SK-N-SH treated with all-trans-retinoic acid at 6 μM for 48 hours (cell line): Measurements from ENCODE around the gene FOXN3.

Experiments
- ATAC-seq: fragments of 200-7000 bp; cut with Tn5 transposase; 3 replicates; pipeline ENCODE4 v1.9.1; 2020; ENCODE audit warnings: mild to moderate bottlenecking, moderate library complexity
- ARNTL ChIP-seq: fragments of 450-650 bp; formaldehyde crosslinking; IDR thresholded peaks from 2 replicates; pipeline ENCODE4 v1.5.0; 2020; ENCODE audit warnings: low read depth, mild to moderate bottlenecking, moderate library complexity, borderline replicate concordance
- BACH2 ChIP-seq: fragments of 250-450 bp; sonication (Bioruptor Pico); IDR thresholded peaks from 2 replicates; pipeline ENCODE4 v1.9.0; 2021; ENCODE audit warnings: mild to moderate bottlenecking, borderline replicate concordance
- CSDC2 ChIP-seq: fragments of 250-450 bp; sonication (Bioruptor Pico); IDR thresholded peaks from 2 replicates; pipeline ENCODE4 v1.5.0; 2020; ENCODE audit warnings: mild to moderate bottlenecking, moderate library complexity
- GLIS3 ChIP-seq: fragments of 250-450 bp; sonication (Bioruptor Pico); IDR thresholded peaks from 2 replicates; pipeline ENCODE4 v1.5.0; 2020; ENCODE audit warnings: mild to moderate bottlenecking, moderate library complexity
- PATZ1 ChIP-seq: fragments of 250-450 bp; sonication (Bioruptor Pico); IDR thresholded peaks from 2 replicates; pipeline ENCODE4 v1.8.0; 2020; ENCODE audit warnings: mild to moderate bottlenecking, moderate library complexity, borderline replicate concordance
- PPARA ChIP-seq: fragments of 250-450 bp; sonication (Bioruptor Pico); IDR thresholded peaks from 2 replicates; pipeline ENCODE4 v1.5.0; 2020; ENCODE audit warnings: mild to moderate bottlenecking, borderline replicate concordance
- RARB ChIP-seq: fragments of 250-450 bp; sonication (Bioruptor Pico); IDR thresholded peaks from 2 replicates; pipeline ENCODE4 v1.8.0; 2021; ENCODE audit warnings: mild to moderate bottlenecking, moderate library complexity
- SNAI2 ChIP-seq: fragments of 250-450 bp; sonication (Bioruptor Pico); IDR thresholded peaks from 2 replicates; pipeline ENCODE4 v1.5.0; 2020; ENCODE audit warnings: mild to moderate bottlenecking, moderate library complexity
- TCF4 ChIP-seq: fragments of 250-450 bp; sonication (Bioruptor Pico); IDR thresholded peaks from 2 replicates; pipeline ENCODE4 v1.8.0; 2021; ENCODE audit warnings: mild to moderate bottlenecking, moderate library complexity, borderline replicate concordance
- TOX ChIP-seq: fragments of 250-450 bp; sonication (Bioruptor Pico); IDR thresholded peaks from 2 replicates; pipeline ENCODE4 v1.8.0; 2021; ENCODE audit warnings: mild to moderate bottlenecking, moderate library complexity, borderline replicate concordance
- ZC3H10 ChIP-seq: fragments of 250-450 bp; sonication (Bioruptor Pico); IDR thresholded peaks from 2 replicates; pipeline ENCODE4 v1.5.1; 2021; ENCODE audit warnings: mild to moderate bottlenecking, moderate library complexity
- ZFP3 ChIP-seq: fragments of 250-450 bp; sonication (Bioruptor Pico); IDR thresholded peaks from 2 replicates; pipeline ENCODE4 v1.5.0; 2020; ENCODE audit warnings: mild to moderate bottlenecking, moderate library complexity
- ZFP30 ChIP-seq: fragments of 450-650 bp; formaldehyde crosslinking; IDR thresholded peaks from 2 replicates; pipeline ENCODE4 v1.5.0; 2022; ENCODE audit warnings: mild to moderate bottlenecking, moderate library complexity
- ZNF70 ChIP-seq: fragments of 450-650 bp; formaldehyde crosslinking; IDR thresholded peaks from 2 replicates; pipeline ENCODE4 v1.5.0; 2020; ENCODE audit warnings: mild to moderate bottlenecking, moderate library complexity
- TF ChIP-seq, protein P1 (sequence below): fragments of 250-450 bp; sonication (Bioruptor Pico); IDR thresholded peaks from 2 replicates; pipeline ENCODE4 v1.5.1; 2020; ENCODE audit warnings: low read depth, mild to moderate bottlenecking, moderate library complexity
- TF ChIP-seq, protein P2 (sequence below): fragments of 250-450 bp; sonication (Bioruptor Pico); IDR thresholded peaks from 2 replicates; pipeline ENCODE4 v1.5.0; 2020; ENCODE audit warnings: mild to moderate bottlenecking, moderate library complexity
- TF ChIP-seq, protein P3 (sequence below): fragments of 250-450 bp; sonication (Bioruptor Pico); IDR thresholded peaks from 2 replicates; pipeline ENCODE4 v1.5.1; 2021; ENCODE audit warnings: mild to moderate bottlenecking, moderate library complexity

FOXN3 gene

GRCh38 chr14:89343356-89343755, 73.7 kb downstream of the FOXN3 start:
- TF ChIP-seq GLIS3 (CRISPR knock-in tag) (no peak), CSDC2 (CRISPR knock-in tag) (no peak)
- TF ChIP-seq, protein P1, sequence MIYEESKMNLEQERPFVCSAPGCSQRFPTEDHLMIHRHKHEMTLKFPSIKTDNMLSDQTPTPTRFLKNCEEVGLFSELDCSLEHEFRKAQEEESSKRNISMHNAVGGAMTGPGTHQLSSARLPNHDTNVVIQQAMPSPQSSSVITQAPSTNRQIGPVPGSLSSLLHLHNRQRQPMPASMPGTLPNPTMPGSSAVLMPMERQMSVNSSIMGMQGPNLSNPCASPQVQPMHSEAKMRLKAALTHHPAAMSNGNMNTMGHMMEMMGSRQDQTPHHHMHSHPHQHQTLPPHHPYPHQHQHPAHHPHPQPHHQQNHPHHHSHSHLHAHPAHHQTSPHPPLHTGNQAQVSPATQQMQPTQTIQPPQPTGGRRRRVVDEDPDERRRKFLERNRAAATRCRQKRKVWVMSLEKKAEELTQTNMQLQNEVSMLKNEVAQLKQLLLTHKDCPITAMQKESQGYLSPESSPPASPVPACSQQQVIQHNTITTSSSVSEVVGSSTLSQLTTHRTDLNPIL (CRISPR knock-in tag), result no peak
- ATAC-seq, result no peak

DNA sequence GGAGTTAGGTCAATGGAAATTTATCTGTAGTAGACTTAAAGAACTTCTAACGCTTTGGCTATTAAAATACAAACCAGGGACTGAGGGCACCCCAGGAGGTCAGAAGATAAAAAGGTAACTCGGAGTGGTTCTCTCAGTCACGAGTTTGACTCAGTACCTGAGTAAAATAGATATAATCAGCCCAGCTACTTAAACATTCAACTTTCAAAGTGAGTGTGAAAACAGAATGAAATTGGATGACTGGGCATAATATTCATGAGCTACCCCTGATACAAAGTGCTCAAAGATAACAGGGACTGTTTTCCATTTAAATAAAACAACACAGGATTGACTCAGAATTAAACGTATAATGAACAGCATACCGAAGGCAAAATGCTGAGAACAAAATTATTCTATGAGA, 75.0 kb downstream of the FOXN3 start:
- TF ChIP-seq ZNF70, result no peak
- no peak for TF ChIP-seq CSDC2 (CRISPR knock-in tag)
- TF ChIP-seq, protein P1 (CRISPR knock-in tag), result no peak
- TF ChIP-seq ZFP30 (CRISPR knock-in tag), result no peak
- no peak for TF ChIP-seq ZFP3 (CRISPR knock-in tag)

GRCh38 chr14:89340200-89341181, 76.5 kb downstream of the FOXN3 start:
- no peak for TF ChIP-seq BACH2 (CRISPR knock-in tag)
- no peak for TF ChIP-seq GLIS3 (CRISPR knock-in tag)
- no peak for TF ChIP-seq TOX (CRISPR knock-in tag)
- no peak for ATAC-seq

More for the DNA sequence above, 75.0 kb downstream of the FOXN3 start:
- ATAC-seq, result no peak

GRCh38 chr14:89339579-89339978, 77.5 kb downstream of the FOXN3 start:
- ATAC-seq, result no peak
- TF ChIP-seq PPARA (CRISPR knock-in tag) (no peak), ARNTL (CRISPR knock-in tag) (no peak), PATZ1 (CRISPR knock-in tag) (no peak), RARB (CRISPR knock-in tag) (no peak), TCF4 (CRISPR knock-in tag) (no peak), SNAI2 (CRISPR knock-in tag) (no peak), ZFP30 (CRISPR knock-in tag) (no peak), GLIS3 (CRISPR knock-in tag) (no peak), CSDC2 (CRISPR knock-in tag) (no peak), ZC3H10 (CRISPR knock-in tag) (no peak)
- TF ChIP-seq, protein P2, sequence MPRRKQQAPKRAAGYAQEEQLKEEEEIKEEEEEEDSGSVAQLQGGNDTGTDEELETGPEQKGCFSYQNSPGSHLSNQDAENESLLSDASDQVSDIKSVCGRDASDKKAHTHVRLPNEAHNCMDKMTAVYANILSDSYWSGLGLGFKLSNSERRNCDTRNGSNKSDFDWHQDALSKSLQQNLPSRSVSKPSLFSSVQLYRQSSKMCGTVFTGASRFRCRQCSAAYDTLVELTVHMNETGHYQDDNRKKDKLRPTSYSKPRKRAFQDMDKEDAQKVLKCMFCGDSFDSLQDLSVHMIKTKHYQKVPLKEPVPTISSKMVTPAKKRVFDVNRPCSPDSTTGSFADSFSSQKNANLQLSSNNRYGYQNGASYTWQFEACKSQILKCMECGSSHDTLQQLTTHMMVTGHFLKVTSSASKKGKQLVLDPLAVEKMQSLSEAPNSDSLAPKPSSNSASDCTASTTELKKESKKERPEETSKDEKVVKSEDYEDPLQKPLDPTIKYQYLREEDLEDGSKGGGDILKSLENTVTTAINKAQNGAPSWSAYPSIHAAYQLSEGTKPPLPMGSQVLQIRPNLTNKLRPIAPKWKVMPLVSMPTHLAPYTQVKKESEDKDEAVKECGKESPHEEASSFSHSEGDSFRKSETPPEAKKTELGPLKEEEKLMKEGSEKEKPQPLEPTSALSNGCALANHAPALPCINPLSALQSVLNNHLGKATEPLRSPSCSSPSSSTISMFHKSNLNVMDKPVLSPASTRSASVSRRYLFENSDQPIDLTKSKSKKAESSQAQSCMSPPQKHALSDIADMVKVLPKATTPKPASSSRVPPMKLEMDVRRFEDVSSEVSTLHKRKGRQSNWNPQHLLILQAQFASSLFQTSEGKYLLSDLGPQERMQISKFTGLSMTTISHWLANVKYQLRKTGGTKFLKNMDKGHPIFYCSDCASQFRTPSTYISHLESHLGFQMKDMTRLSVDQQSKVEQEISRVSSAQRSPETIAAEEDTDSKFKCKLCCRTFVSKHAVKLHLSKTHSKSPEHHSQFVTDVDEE (CRISPR knock-in tag), result no peak
- TF ChIP-seq, protein P3, sequence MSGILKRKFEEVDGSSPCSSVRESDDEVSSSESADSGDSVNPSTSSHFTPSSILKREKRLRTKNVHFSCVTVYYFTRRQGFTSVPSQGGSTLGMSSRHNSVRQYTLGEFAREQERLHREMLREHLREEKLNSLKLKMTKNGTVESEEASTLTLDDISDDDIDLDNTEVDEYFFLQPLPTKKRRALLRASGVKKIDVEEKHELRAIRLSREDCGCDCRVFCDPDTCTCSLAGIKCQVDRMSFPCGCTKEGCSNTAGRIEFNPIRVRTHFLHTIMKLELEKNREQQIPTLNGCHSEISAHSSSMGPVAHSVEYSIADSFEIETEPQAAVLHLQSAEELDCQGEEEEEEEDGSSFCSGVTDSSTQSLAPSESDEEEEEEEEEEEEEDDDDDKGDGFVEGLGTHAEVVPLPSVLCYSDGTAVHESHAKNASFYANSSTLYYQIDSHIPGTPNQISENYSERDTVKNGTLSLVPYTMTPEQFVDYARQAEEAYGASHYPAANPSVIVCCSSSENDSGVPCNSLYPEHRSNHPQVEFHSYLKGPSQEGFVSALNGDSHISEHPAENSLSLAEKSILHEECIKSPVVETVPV (CRISPR knock-in tag), result no peak
- TF ChIP-seq, protein P1 (CRISPR knock-in tag), result no peak
